ENCODE measurements around the gene NSDHL.
"Not testable (repeated sequence)": the region's sequence is repeated elsewhere in the genome, so short reads cannot be mapped to it uniquely, and the experiment has no call there.

NSDHL gene

GRCh38 chrX:152833378-152833777 is 2.5 kb downstream of the NSDHL start:
- TF ChIP-seq CTCF (IDR thresholded peaks at IDR 0.05; ENCODE audit: low read depth, low read length): no peak
- TF ChIP-seq, protein P1, sequence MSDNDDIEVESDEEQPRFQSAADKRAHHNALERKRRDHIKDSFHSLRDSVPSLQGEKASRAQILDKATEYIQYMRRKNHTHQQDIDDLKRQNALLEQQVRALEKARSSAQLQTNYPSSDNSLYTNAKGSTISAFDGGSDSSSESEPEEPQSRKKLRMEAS (IDR thresholded peaks at IDR 0.05; ENCODE audit: low read depth, low read length): no peak
- no peak for TF ChIP-seq POLR2A (IDR thresholded peaks at IDR 0.05; ENCODE audit: extremely low read depth, insufficient read length)
- TF ChIP-seq MYC (IDR thresholded peaks at IDR 0.05; ENCODE audit: low read depth, low read length): no peak
- no peak overlapping the region for H3K4me3 ChIP-seq (ENCODE audit: low read depth, low read length)
- no peak for DNase-seq (ENCODE audit: low read depth)

DNA sequence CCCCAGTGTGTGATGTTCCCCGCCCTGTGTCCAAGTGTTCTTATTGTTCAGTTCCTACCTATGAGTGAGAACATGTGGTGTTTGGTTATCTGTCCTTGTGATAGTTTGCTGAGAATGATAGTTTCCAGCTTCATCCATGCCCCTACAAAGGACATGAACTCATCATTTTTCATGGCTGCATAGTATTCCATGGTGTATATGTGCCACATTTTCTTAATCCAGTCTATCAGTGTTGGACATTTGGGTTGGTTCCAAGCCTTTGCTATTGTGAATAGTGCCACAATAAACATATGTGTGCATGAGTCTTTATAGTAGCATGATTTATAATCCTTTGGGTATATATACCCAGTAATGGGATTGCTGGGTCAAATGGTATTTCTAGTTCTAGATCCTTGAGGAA is 4.6 kb downstream of the NSDHL start:
- DNase-seq (ENCODE audit: low read depth); H3K4me3 ChIP-seq (ENCODE audit: low read depth, low read length): not testable (repeated sequence)

DNA sequence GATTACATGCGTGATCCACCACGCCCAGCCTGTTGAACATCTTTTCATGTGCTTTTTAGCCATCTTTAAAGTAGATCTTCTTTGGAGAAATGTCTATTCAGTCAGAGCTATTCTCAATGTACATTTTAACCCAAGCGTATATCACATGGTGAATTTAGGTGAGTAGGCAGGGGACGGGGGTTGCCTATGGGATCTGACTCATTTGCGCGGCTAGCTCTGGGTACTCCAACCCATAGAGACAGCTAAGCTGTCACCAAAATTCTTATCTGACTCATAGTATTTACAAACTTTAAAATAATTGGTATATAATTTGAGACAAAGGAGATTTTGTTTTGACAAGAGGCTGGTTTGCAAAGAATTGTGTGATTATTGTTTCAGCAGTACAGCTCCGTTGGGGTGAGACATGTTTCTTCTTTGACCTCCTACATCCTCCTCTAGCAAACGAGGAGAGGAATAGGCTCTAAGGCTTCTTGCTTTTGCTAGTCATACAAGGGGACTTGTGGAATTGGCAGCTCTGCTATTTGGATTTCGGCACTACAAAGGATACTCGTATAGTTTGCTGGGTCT is 12.0 kb downstream of the NSDHL start:
- DNase-seq (ENCODE audit: low read depth): no peak
- no peak overlapping the region for H3K4me3 ChIP-seq (ENCODE audit: low read depth, low read length)
- TF ChIP-seq CTCF (IDR thresholded peaks at IDR 0.05; ENCODE audit: low read depth, low read length): no peak
- TF ChIP-seq, protein P1 (IDR thresholded peaks at IDR 0.05; ENCODE audit: low read depth, low read length): no peak
- no peak for TF ChIP-seq POLR2A (IDR thresholded peaks at IDR 0.05; ENCODE audit: extremely low read depth, insufficient read length)
- TF ChIP-seq MYC (IDR thresholded peaks at IDR 0.05; ENCODE audit: low read depth, low read length): no peak

- TF ChIP-seq POLR2A (IDR thresholded peaks at IDR 0.05; ENCODE audit: extremely low read depth, insufficient read length) (no peak), MYC (IDR thresholded peaks at IDR 0.05; ENCODE audit: low read depth, low read length) (no peak), CTCF (IDR thresholded peaks at IDR 0.05; ENCODE audit: low read depth, low read length) (no peak)
- TF ChIP-seq, protein P1 (IDR thresholded peaks at IDR 0.05; ENCODE audit: low read depth, low read length): no peak
Measured at GRCh38 chrX:152843852-152844251, 13.0 kb downstream of the NSDHL start.

GRCh38 chrX:152844256-152844655 is 13.4 kb downstream of the NSDHL start:
- no peak for DNase-seq (ENCODE audit: low read depth)
- no peak overlapping the region for H3K4me3 ChIP-seq (ENCODE audit: low read depth, low read length)
- TF ChIP-seq, protein P1 (IDR thresholded peaks at IDR 0.05; ENCODE audit: low read depth, low read length): no peak
- TF ChIP-seq MYC (IDR thresholded peaks at IDR 0.05; ENCODE audit: low read depth, low read length): no peak
- TF ChIP-seq POLR2A (IDR thresholded peaks at IDR 0.05; ENCODE audit: extremely low read depth, insufficient read length): no peak
- TF ChIP-seq CTCF (IDR thresholded peaks at IDR 0.05; ENCODE audit: low read depth, low read length): no peak

More at GRCh38 chrX:152843852-152844251, 13.0 kb downstream of the NSDHL start:
- no peak for DNase-seq (ENCODE audit: low read depth)
- no peak overlapping the region for H3K4me3 ChIP-seq (ENCODE audit: low read depth, low read length)

- H3K4me3 ChIP-seq (ENCODE audit: low read depth, low read length): no peak overlapping the region
- no peak for DNase-seq (ENCODE audit: low read depth)
- TF ChIP-seq CTCF (IDR thresholded peaks at IDR 0.05; ENCODE audit: low read depth, low read length): no peak
- TF ChIP-seq, protein P1 (IDR thresholded peaks at IDR 0.05; ENCODE audit: low read depth, low read length): no peak
- no peak for TF ChIP-seq MYC (IDR thresholded peaks at IDR 0.05; ENCODE audit: low read depth, low read length)
- no peak for TF ChIP-seq POLR2A (IDR thresholded peaks at IDR 0.05; ENCODE audit: extremely low read depth, insufficient read length)
Measured at GRCh38 chrX:152845618-152846240, 14.9 kb downstream of the NSDHL start.

All from NB4 (cell line).